Liver (tissue), 3 donors: ENCODE data around the gene ISG20L2.

Experiments used
- EGR1 ChIP-seq, 2 donors: IDR thresholded peaks; 2 replicates each; pipeline ENCODE4 v1.6.1; 2016 to 2018; ENCODE audit warnings: antibody characterized with exemption in 2 of 2, low read depth in 2 of 2
- GABPA ChIP-seq, 2 donors: IDR thresholded peaks in 1 of 2; conservative IDR thresholded peaks in 1 of 2; 2 replicates each; pipeline ENCODE4 v1.6.1; 2016; ENCODE audit warnings: antibody characterized with exemption in 2 of 2, mild to moderate bottlenecking in 1 of 2, moderate library complexity in 1 of 2
- JUND ChIP-seq, 2 donors: IDR thresholded peaks; 2 replicates each; pipeline ENCODE4 v1.6.1; 2016; ENCODE audit warnings: antibody characterized with exemption in 2 of 2
- RAD21 ChIP-seq, 2 donors: IDR thresholded peaks; 2 replicates each; pipeline ENCODE4 v1.6.1; 2016; ENCODE audit warnings: antibody characterized with exemption in 2 of 2, mild to moderate bottlenecking in 2 of 2
- SP1 ChIP-seq: IDR thresholded peaks from 2 replicates; pipeline ENCODE4 v1.6.1; 2018; ENCODE audit warnings: antibody characterized with exemption, mild to moderate bottlenecking
- TAF1 ChIP-seq: conservative IDR thresholded peaks from 2 replicates; pipeline ENCODE4 v1.6.1; 2016; ENCODE audit warnings: antibody characterized with exemption, mild to moderate bottlenecking
- YY1 ChIP-seq: IDR thresholded peaks from 2 replicates; pipeline ENCODE4 v1.6.1; 2016; ENCODE audit warnings: antibody characterized with exemption, mild to moderate bottlenecking
- TF ChIP-seq, protein P1 (sequence below): fragments of 150-350 bp; IDR thresholded peaks from 2 replicates; pipeline ENCODE4 v1.5.1; 2017; ENCODE audit warnings: improper control_type of control experiment, low read depth, low read length; ENCODE audit not compliant: missing input control
- TF ChIP-seq, protein P2 (sequence below): IDR thresholded peaks from 2 replicates; pipeline ENCODE4 v1.6.1; 2016; ENCODE audit warnings: antibody characterized with exemption
- donor health status: healthy.
- donor health status: healthy.

DNA sequence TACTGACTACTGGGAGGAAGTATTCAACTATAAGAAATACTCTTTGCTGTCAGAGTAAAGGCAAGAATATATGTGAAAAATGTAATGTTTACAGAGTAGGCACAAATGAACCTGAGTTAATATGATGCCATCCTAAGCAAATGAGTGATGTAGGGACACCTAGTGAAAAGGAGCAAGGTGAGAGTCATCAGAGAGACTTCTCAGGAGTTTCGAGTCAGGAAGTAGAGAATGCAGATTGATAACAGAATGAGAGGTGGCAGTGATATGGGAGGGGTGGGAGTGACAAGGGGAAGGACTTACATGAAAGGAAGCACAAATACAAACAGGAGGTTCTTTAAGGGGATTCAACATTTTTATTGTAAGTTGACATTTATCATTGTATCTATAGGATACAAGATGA lies 49.0 kb upstream of the ISG20L2 start:
- TF ChIP-seq YY1 (no peak), TAF1 (no peak), EGR1 (IDR thresholded peaks at IDR 0.05; ENCODE audit: low read depth in 2 of 2) (no peak), GABPA (IDR thresholded peaks at IDR 0.05 in 1 of 2, conservative IDR thresholded peaks at IDR 0.05 in 1 of 2) (no peak), RAD21 (IDR thresholded peaks at IDR 0.05) (no peak), SP1 (no peak), JUND (IDR thresholded peaks at IDR 0.05) (no peak)
- TF ChIP-seq, protein P1, sequence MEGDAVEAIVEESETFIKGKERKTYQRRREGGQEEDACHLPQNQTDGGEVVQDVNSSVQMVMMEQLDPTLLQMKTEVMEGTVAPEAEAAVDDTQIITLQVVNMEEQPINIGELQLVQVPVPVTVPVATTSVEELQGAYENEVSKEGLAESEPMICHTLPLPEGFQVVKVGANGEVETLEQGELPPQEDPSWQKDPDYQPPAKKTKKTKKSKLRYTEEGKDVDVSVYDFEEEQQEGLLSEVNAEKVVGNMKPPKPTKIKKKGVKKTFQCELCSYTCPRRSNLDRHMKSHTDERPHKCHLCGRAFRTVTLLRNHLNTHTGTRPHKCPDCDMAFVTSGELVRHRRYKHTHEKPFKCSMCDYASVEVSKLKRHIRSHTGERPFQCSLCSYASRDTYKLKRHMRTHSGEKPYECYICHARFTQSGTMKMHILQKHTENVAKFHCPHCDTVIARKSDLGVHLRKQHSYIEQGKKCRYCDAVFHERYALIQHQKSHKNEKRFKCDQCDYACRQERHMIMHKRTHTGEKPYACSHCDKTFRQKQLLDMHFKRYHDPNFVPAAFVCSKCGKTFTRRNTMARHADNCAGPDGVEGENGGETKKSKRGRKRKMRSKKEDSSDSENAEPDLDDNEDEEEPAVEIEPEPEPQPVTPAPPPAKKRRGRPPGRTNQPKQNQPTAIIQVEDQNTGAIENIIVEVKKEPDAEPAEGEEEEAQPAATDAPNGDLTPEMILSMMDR = no peak
- TF ChIP-seq, protein P2, sequence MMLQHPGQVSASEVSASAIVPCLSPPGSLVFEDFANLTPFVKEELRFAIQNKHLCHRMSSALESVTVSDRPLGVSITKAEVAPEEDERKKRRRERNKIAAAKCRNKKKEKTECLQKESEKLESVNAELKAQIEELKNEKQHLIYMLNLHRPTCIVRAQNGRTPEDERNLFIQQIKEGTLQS = no peak
